Uterus (tissue), 4 donors: ENCODE results near the gene TMEM175. TPM values are rescaled to one million over a fixed set of nuclear protein-coding genes. Genes with fewer than 3 reads are reported as not detected.

ENCODE experiments used
- DNase-seq, 2 donors: peaks; one replicate each; pipeline ENCODE4 v3.0.0-alpha.2; 2019 to 2020
- H3K27ac ChIP-seq, 2 donors: fragments of 200-600 bp; sonication (generic); 1 replicate in 1 of 2; 2 replicates in 1 of 2; pipeline ENCODE4 v1.5.1; 2016 to 2018
- H3K27me3 ChIP-seq, 2 donors: fragments of 200-600 bp; sonication (generic); one replicate each; pipeline ENCODE4 v1.5.1; 2018 to 2019; ENCODE audit warnings: control low read depth in 1 of 2
- H3K36me3 ChIP-seq, 2 donors: fragments of 200-600 bp; sonication (generic); one replicate each; pipeline ENCODE4 v1.5.1; 2019; ENCODE audit warnings: control low read depth in 1 of 2
- H3K4me1 ChIP-seq, 2 donors: fragments of 200-600 bp; sonication (generic); one replicate each; pipeline ENCODE4 v1.5.1; 2018 to 2019; ENCODE audit warnings: control low read depth in 1 of 2
- H3K4me3 ChIP-seq, 2 donors: fragments of 200-600 bp; sonication (generic); 1 replicate in 1 of 2; 2 replicates in 1 of 2; pipeline ENCODE4 v1.5.1; 2018 to 2019; ENCODE audit warnings: mild to moderate bottlenecking in 1 of 2
- H3K9me3 ChIP-seq, 2 donors: fragments of 200-600 bp; sonication (generic); one replicate each; pipeline ENCODE4 v1.5.1; 2019; ENCODE audit warnings: control low read depth in 1 of 2
- CTCF ChIP-seq, 4 experiments: fragments of 200-600 bp in 2 of 4; fragments of 450-650 bp in 2 of 4; sonication (generic) in 2 of 4; IDR thresholded peaks; one replicate each; pipeline ENCODE4 v1.5.1; 2016 to 2019; ENCODE audit warnings: antibody characterized with exemption in 4 of 4, mild to moderate bottlenecking in 2 of 4, moderate library complexity in 1 of 4
- POLR2A ChIP-seq, 2 donors: fragments of 450-650 bp; IDR thresholded peaks; one replicate each; pipeline ENCODE4 v1.6.1; 2016; ENCODE audit warnings: antibody characterized with exemption in 2 of 2, mild to moderate bottlenecking in 1 of 2, moderate library complexity in 1 of 2
- intact Hi-C: fragments of 100-400 bp; cut with DNase I; formaldehyde crosslinking; loops from one replicate; pipeline ENCODE4 v1.15.1; 2023; ENCODE audit warnings: low total_unique reads
- total RNA-seq, 4 donors: library from RNA; depleted of rRNA in 3 of 4; stranded (reverse); fragments of >200 nt in 3 of 4; gene quantifications; one replicate each; pipeline versions ENCODE4 v1.1.0 to v1.2.4, GENCODE V29; 2014 to 2023
- donor health status: DM: yes; HTN: yes; CAD: no.

The TMEM175 gene
- total RNA-seq, 4 donors from 2014 or later, result 9.9 to 39.7 (median 26.3) TPM

GRCh38 chr4:885353-885752, 46.9 kb upstream of the TMEM175 start:
- intact Hi-C loops, result no loop called here
- Histone ChIP-seq H3K9me3 (no peaks in the 10 kb centered on the region), H3K4me3 (no peak overlapping the region), H3K4me1 (no peaks in the 10 kb centered on the region), H3K27ac (no peak overlapping the region), H3K27me3 (no peaks in the 10 kb centered on the region), H3K36me3 (no peaks in the 10 kb centered on the region)
- TF ChIP-seq CTCF (IDR thresholded peaks at IDR 0.05), result no peak
- TF ChIP-seq POLR2A (IDR thresholded peaks at IDR 0.05), result no peak
- DNase-seq, result no peak

- no peak for DNase-seq
- Histone ChIP-seq H3K36me3 (no peaks in the 10 kb centered on the region), H3K27ac (no peak overlapping the region), H3K27me3 (no peaks in the 10 kb centered on the region), H3K4me3 (no peak overlapping the region), H3K9me3 (no peaks in the 10 kb centered on the region), H3K4me1 (no peaks in the 10 kb centered on the region)
- no peak for TF ChIP-seq POLR2A (IDR thresholded peaks at IDR 0.05)
- no peak for TF ChIP-seq CTCF (IDR thresholded peaks at IDR 0.05)
- intact Hi-C loops, result no loop called here
Observed at GRCh38 chr4:886244-886643, 46.0 kb upstream of the TMEM175 start.

GRCh38 chr4:887034-887763, 45.1 kb upstream of the TMEM175 start:
- Histone ChIP-seq H3K4me3 (no peak overlapping the region), H3K27me3 (no peaks in the 10 kb centered on the region), H3K27ac (no peak overlapping the region), H3K4me1 (no peaks in the 10 kb centered on the region), H3K36me3 (no peaks in the 10 kb centered on the region), H3K9me3 (no peaks in the 10 kb centered on the region)
- no peak for DNase-seq
- TF ChIP-seq POLR2A (IDR thresholded peaks at IDR 0.05) (no peak), CTCF (IDR thresholded peaks at IDR 0.05) (no peak)
- intact Hi-C loops, result no loop called here

- no peaks in the 10 kb centered on the region for H3K4me1 ChIP-seq
- no peak overlapping the region for H3K4me3 ChIP-seq
- no peak overlapping the region for H3K27ac ChIP-seq
- no peaks in the 10 kb centered on the region for H3K36me3 ChIP-seq
- no peak for DNase-seq
- intact Hi-C loops, result no loop called here
- TF ChIP-seq CTCF (IDR thresholded peaks at IDR 0.05) (no peak), POLR2A (IDR thresholded peaks at IDR 0.05) (no peak)
- no peaks in the 10 kb centered on the region for H3K27me3 ChIP-seq
- no peaks in the 10 kb centered on the region for H3K9me3 ChIP-seq
Observed at GRCh38 chr4:888029-888428, 44.2 kb upstream of the TMEM175 start.

GRCh38 chr4:889516-889915, 42.7 kb upstream of the TMEM175 start:
- Histone ChIP-seq H3K36me3 (no peaks in the 10 kb centered on the region), H3K4me1 (no peaks in the 10 kb centered on the region), H3K27ac (no peak overlapping the region), H3K27me3 (no peaks in the 10 kb centered on the region), H3K4me3 (no peak overlapping the region), H3K9me3 (no peaks in the 10 kb centered on the region)
- intact Hi-C loops, result no loop called here
- DNase-seq, result no peak
- TF ChIP-seq POLR2A (IDR thresholded peaks at IDR 0.05) (no peak), CTCF (IDR thresholded peaks at IDR 0.05) (no peak)
